Neural progenitor cell (in vitro differentiated cells): ENCODE results near the gene ZNF549. TPM values are rescaled to one million over a fixed set of nuclear protein-coding genes. Genes with fewer than 3 reads are reported as not detected.

Source experiments
- DNase-seq: peaks from one replicate; pipeline ENCODE4 v3.0.0-alpha.2; 2016; ENCODE audit warnings: low spot score
- H2AFZ ChIP-seq: fragments of 200-600 bp; sonication (generic); replicated peaks from 2 replicates; pipeline ENCODE4 v1.6.1; 2016; ENCODE audit warnings: antibody characterized with exemption
- H3F3A ChIP-seq: fragments of 200-600 bp; sonication (generic); 2 replicates; pipeline ENCODE4 v1.6.1; 2016; ENCODE audit warnings: antibody characterized with exemption, low read depth
- H3K27ac ChIP-seq: fragments of 200-600 bp; sonication (generic); 2 replicates; pipeline ENCODE4 v1.5.1; 2016; ENCODE audit warnings: mild to moderate bottlenecking
- H3K27me3 ChIP-seq: fragments of 200-600 bp; sonication (generic); 2 replicates; pipeline ENCODE4 v1.6.1; 2016; ENCODE audit warnings: mild to moderate bottlenecking, moderate library complexity
- H3K36me3 ChIP-seq: fragments of 200-600 bp; sonication (generic); 2 replicates; pipeline ENCODE4 v1.5.1; 2016
- H3K4me1 ChIP-seq: fragments of 200-600 bp; sonication (generic); 2 replicates; pipeline ENCODE4 v1.6.1; 2016; ENCODE audit warnings: mixed run types
- H3K4me2 ChIP-seq: fragments of 200-600 bp; sonication (generic); 2 replicates; pipeline ENCODE4 v1.6.1; 2016
- H3K4me3 ChIP-seq: fragments of 200-600 bp; sonication (generic); 2 replicates; pipeline ENCODE4 v1.5.1; 2016
- H3K79me2 ChIP-seq: fragments of 200-600 bp; sonication (generic); 2 replicates; pipeline ENCODE4 v1.6.1; 2016; ENCODE audit warnings: low read depth
- H3K9ac ChIP-seq: fragments of 200-600 bp; sonication (generic); 2 replicates; pipeline ENCODE4 v1.6.1; 2016
- H3K9me3 ChIP-seq: fragments of 200-600 bp; sonication (generic); 2 replicates; pipeline ENCODE4 v1.5.1; 2016; ENCODE audit warnings: low read depth
- H4K20me1 ChIP-seq: fragments of 200-600 bp; sonication (generic); 2 replicates; pipeline ENCODE4 v1.6.1; 2016; ENCODE audit warnings: low read depth
- H3K27ac Mint-ChIP-seq: 3 replicates; pipeline ENCODE4 v1.8.0; 2021; ENCODE audit warnings: mixed read lengths
- H3K27me3 Mint-ChIP-seq: 2 replicates; pipeline ENCODE4 v1.8.0; 2022; ENCODE audit warnings: low read depth, mild to moderate bottlenecking, inconsistent platforms, moderate library complexity, mixed read lengths; ENCODE audit not compliant: insufficient read depth
- H3K36me3 Mint-ChIP-seq: 3 replicates; pipeline ENCODE4 v1.8.0; 2021; ENCODE audit warnings: mixed read lengths
- H3K4me1 Mint-ChIP-seq: 3 replicates; pipeline ENCODE4 v1.8.0; 2021; ENCODE audit warnings: mixed read lengths
- H3K4me3 Mint-ChIP-seq: 3 replicates; pipeline ENCODE4 v1.8.0; 2021; ENCODE audit warnings: mild to moderate bottlenecking, moderate library complexity, mixed read lengths
- H3K9me3 Mint-ChIP-seq: 3 replicates; pipeline ENCODE4 v1.8.0; 2020; ENCODE audit warnings: mixed read lengths
- CTCF ChIP-seq: fragments of 200-600 bp; sonication (generic); IDR thresholded peaks from 2 replicates; pipeline ENCODE4 v1.5.1; 2017; ENCODE audit warnings: antibody characterized with exemption, mild to moderate bottlenecking
- EZH2 ChIP-seq: fragments of 200-600 bp; sonication (generic); IDR thresholded peaks from 2 replicates; pipeline ENCODE4 v1.6.1; 2017; ENCODE audit warnings: antibody characterized with exemption, mild to moderate bottlenecking, moderate library complexity
- EZH2phosphoT487 ChIP-seq: fragments of 200-600 bp; sonication (generic); IDR thresholded peaks from 2 replicates; pipeline ENCODE4 v1.6.1; 2017; ENCODE audit warnings: antibody characterized with exemption
- total RNA-seq: library from RNA; depleted of rRNA; stranded (reverse); fragments of >200 nt; gene quantifications from 2 replicates; pipeline ENCODE4 v1.2.3, GENCODE V29; 2015; ENCODE audit warnings: low replicate concordance

Gene ZNF549
- total RNA-seq, 1 donor from 2014 or later = 15.6 TPM

- peaks cover 78% of the 10 kb centered on the region for H3K9me3 Mint-ChIP-seq
- H3K4me2 ChIP-seq = peak within 1 kb of the TSS; percentile 92
- peaks cover 33% of the 10 kb centered on the region for H3K36me3 ChIP-seq
- peaks cover 45% of the 10 kb centered on the region for H3K79me2 ChIP-seq
- peak within 1 kb of the TSS; percentile 98 for H2AFZ ChIP-seq
- H3K4me1 ChIP-seq = peaks cover 4% of the 10 kb centered on the region
- H3K4me1 Mint-ChIP-seq = peaks cover 9% of the 10 kb centered on the region
- H3K27me3 Mint-ChIP-seq = peaks cover 26% of the 10 kb centered on the region
- H4K20me1 ChIP-seq = no peaks in the 10 kb centered on the region
- peaks cover 27% of the 10 kb centered on the region for H3K9me3 ChIP-seq
- H3K36me3 Mint-ChIP-seq = peaks cover 52% of the 10 kb centered on the region
- H3F3A ChIP-seq = no peaks in the 10 kb centered on the region
- H3K27ac Mint-ChIP-seq = peak within 1 kb of the TSS; percentile 96
- H3K27ac ChIP-seq = no peak within 1 kb of the TSS
- peak within 1 kb of the TSS; percentile 92 for H3K4me3 ChIP-seq
- TF ChIP-seq EZH2phosphoT487 (no peak), EZH2 (no peak), CTCF (peak; percentile 16)
- H3K4me3 Mint-ChIP-seq = peak within 1 kb of the TSS; percentile 99
- H3K27me3 ChIP-seq = no peaks in the 10 kb centered on the region
- peak; percentile 99 for DNase-seq
- H3K9ac ChIP-seq = peak within 1 kb of the TSS; percentile 89
Measured at GRCh38 chr19:57583521-57584416, 56.6 kb downstream of the ZNF549 start, which contains the start of gene ZIK1. Gene ZIK1 (plus strand): TSS chr19:57584145. CDS start chr19:57584357, 212 bp downstream.

- no peak for DNase-seq
- peaks cover 66% of the 10 kb centered on the region for H3K36me3 ChIP-seq
- H3K9me3 ChIP-seq = peaks cover 50% of the 10 kb centered on the region
- H4K20me1 ChIP-seq = no peaks in the 10 kb centered on the region
- no peak overlapping the region for H3K4me3 ChIP-seq
- Mint-ChIP-seq H3K36me3 (peaks cover 81% of the 10 kb centered on the region), H3K27ac (no peak overlapping the region), H3K4me1 (peaks cover 9% of the 10 kb centered on the region), H3K4me3 (no peak overlapping the region), H3K9me3 (peaks cover 91% of the 10 kb centered on the region), H3K27me3 (peaks cover 19% of the 10 kb centered on the region)
- H3K27ac ChIP-seq = no peak overlapping the region
- H3K9ac ChIP-seq = no peak overlapping the region
- H3K79me2 ChIP-seq = peaks cover 45% of the 10 kb centered on the region
- H3K4me1 ChIP-seq = peaks cover 4% of the 10 kb centered on the region
- no peak for TF ChIP-seq CTCF
- TF ChIP-seq EZH2 = no peak
- TF ChIP-seq EZH2phosphoT487 = no peak
- peaks cover 15% of the 10 kb centered on the region for H3F3A ChIP-seq
- H3K4me2 ChIP-seq = no peak overlapping the region
- H3K27me3 ChIP-seq = no peaks in the 10 kb centered on the region
- no peak overlapping the region for H2AFZ ChIP-seq
Measured at GRCh38 chr19:57587529-57587928, 60.4 kb downstream of the ZNF549 start.

- H3K27me3 ChIP-seq = no peaks in the 10 kb centered on the region
- Mint-ChIP-seq H3K36me3 (peaks cover 25% of the 10 kb centered on the region), H3K4me1 (peaks cover 7% of the 10 kb centered on the region), H3K4me3 (peak overlapping the region; percentile 89), H3K27ac (no peak overlapping the region), H3K27me3 (peaks cover 2% of the 10 kb centered on the region), H3K9me3 (peaks cover 57% of the 10 kb centered on the region)
- H3K9me3 ChIP-seq = no peaks in the 10 kb centered on the region
- H3K9ac ChIP-seq = no peak overlapping the region
- peaks cover 8% of the 10 kb centered on the region for H3K4me1 ChIP-seq
- H3K36me3 ChIP-seq = no peaks in the 10 kb centered on the region
- TF ChIP-seq EZH2phosphoT487 = no peak
- no peak for TF ChIP-seq CTCF
- TF ChIP-seq EZH2 = no peak
- peak overlapping the region; percentile 87 for H3K4me2 ChIP-seq
- peak overlapping the region; percentile 100 for H2AFZ ChIP-seq
- no peak overlapping the region for H3K27ac ChIP-seq
- peaks cover 16% of the 10 kb centered on the region for H3K79me2 ChIP-seq
- H4K20me1 ChIP-seq = no peaks in the 10 kb centered on the region
- peak overlapping the region; percentile 88 for H3K4me3 ChIP-seq
- no peak for DNase-seq
- H3F3A ChIP-seq = no peaks in the 10 kb centered on the region
Measured at GRCh38 chr19:57599377-57599760, 72.2 kb downstream of the ZNF549 start.
